ENCODE data around the gene ACAP2. TPM values are rescaled to one million over a fixed set of nuclear protein-coding genes. Genes with fewer than 3 reads are reported as not detected.

ACAP2 gene
- total and polyA plus RNA-seq, 4 donors, result 4.5 to 28.5 (median 23.3) TPM

DNA sequence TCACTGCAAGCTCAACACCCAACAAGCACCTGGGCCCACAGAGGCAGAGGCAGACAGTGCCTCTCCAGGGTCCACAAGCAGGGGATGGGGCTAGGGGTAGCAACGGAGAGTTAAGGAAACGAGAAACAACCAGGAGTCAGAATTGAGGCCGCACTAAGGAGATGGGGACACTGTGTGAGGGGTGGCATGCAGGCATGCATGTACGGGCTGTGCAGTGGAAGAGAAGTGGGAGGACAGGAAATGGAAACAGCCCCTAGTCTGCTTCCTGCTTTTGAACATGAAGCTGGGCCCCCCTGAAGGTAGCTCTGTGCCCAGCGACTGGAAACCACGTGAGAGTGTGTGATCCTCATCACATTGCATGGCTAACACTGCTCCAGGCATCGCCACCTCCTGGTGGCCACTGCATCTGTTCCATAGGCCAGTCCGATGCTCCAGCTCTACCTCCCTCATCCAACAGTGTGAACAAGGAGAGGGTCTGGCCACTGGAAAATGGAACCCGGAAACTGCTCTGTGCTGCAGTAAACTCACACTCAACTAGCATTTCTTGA lies 215.8 kb downstream of the ACAP2 start:
- Histone ChIP-seq H3K9ac (ENCODE audit: low read depth in 1 of 2, low read length in 2 of 2) (no peak overlapping the region), H3K27me3 (ENCODE audit: control insufficient read depth in 4 of 4, insufficient read depth in 4 of 4, low read length in 3 of 4) (no peaks in the 10 kb centered on the region), H3K36me3 (ENCODE audit: control insufficient read depth in 4 of 4, insufficient read depth in 3 of 4, low read depth in 1 of 4, low read length in 3 of 4) (no peaks in the 10 kb centered on the region), H3K4me3 (ENCODE audit: low read depth in 1 of 3, low read length in 3 of 3) (no peak overlapping the region), H3K9me3 (ENCODE audit: control insufficient read depth in 4 of 4, low read length in 3 of 4) (no peaks in the 10 kb centered on the region), H3K27ac (ENCODE audit: low read depth in 1 of 2, low read length in 2 of 2) (no peak overlapping the region), H3K4me1 (ENCODE audit: control insufficient read depth in 4 of 4, insufficient read depth in 4 of 4, low read length in 3 of 4) (no peaks in the 10 kb centered on the region)
- TF ChIP-seq RAD21 (IDR thresholded peaks at IDR 0.05), result peak in 1 of 2 donors; percentile 39
- TF ChIP-seq GABPA (IDR thresholded peaks at IDR 0.05 in 1 of 2, conservative IDR thresholded peaks at IDR 0.05 in 1 of 2), result no peak
- no peak for TF ChIP-seq FOXA1 (IDR thresholded peaks at IDR 0.05)
- no peak for DNase-seq (ENCODE audit: low spot score)
- 78% methylated on average over 9 of the region's 9 CpGs for WGBS

DNA sequence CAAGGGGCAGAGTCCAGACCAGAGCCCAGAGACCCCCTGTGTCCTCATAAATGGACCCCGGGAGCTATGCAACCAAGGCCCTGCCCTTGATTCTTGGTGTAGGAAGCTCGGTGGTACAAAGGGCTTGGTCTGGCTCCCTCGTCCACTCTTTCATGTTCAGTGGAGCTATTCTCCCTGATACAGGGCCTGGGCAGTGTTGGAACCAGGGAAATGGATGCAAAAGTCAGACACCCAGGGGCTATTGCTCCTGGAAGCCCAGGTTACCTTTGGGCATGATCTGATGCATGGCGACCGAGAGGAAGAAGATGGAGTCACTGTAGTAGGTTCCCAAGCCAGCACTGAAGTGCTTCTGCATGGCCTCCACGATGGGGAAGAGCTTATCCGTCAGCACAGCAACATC lies 216.4 kb downstream of the ACAP2 start:
- peaks cover 0 to 1% (median 0%) of the 10 kb centered on the region in 4 donors for H3K4me1 ChIP-seq (ENCODE audit: control insufficient read depth in 4 of 4, insufficient read depth in 4 of 4, low read length in 3 of 4)
- no peak for DNase-seq (ENCODE audit: low spot score)
- H3K27me3 ChIP-seq (ENCODE audit: control insufficient read depth in 4 of 4, insufficient read depth in 4 of 4, low read length in 3 of 4), result no peaks in the 10 kb centered on the region
- no peak overlapping the region for H3K9ac ChIP-seq (ENCODE audit: low read depth in 1 of 2, low read length in 2 of 2)
- no peaks in the 10 kb centered on the region for H3K36me3 ChIP-seq (ENCODE audit: control insufficient read depth in 4 of 4, insufficient read depth in 3 of 4, low read depth in 1 of 4, low read length in 3 of 4)
- WGBS, result 96% methylated on average over 7 of the region's 7 CpGs
- no peaks in the 10 kb centered on the region for H3K9me3 ChIP-seq (ENCODE audit: control insufficient read depth in 4 of 4, low read length in 3 of 4)
- TF ChIP-seq, protein P1, sequence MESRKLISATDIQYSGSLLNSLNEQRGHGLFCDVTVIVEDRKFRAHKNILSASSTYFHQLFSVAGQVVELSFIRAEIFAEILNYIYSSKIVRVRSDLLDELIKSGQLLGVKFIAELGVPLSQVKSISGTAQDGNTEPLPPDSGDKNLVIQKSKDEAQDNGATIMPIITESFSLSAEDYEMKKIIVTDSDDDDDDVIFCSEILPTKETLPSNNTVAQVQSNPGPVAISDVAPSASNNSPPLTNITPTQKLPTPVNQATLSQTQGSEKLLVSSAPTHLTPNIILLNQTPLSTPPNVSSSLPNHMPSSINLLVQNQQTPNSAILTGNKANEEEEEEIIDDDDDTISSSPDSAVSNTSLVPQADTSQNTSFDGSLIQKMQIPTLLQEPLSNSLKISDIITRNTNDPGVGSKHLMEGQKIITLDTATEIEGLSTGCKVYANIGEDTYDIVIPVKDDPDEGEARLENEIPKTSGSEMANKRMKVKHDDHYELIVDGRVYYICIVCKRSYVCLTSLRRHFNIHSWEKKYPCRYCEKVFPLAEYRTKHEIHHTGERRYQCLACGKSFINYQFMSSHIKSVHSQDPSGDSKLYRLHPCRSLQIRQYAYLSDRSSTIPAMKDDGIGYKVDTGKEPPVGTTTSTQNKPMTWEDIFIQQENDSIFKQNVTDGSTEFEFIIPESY (IDR thresholded peaks at IDR 0.05), result no peak
- TF ChIP-seq, protein P2, sequence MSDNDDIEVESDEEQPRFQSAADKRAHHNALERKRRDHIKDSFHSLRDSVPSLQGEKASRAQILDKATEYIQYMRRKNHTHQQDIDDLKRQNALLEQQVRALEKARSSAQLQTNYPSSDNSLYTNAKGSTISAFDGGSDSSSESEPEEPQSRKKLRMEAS (IDR thresholded peaks at IDR 0.05), result no peak
- no peak for TF ChIP-seq JUND (IDR thresholded peaks at IDR 0.05)
- TF ChIP-seq, protein P3, sequence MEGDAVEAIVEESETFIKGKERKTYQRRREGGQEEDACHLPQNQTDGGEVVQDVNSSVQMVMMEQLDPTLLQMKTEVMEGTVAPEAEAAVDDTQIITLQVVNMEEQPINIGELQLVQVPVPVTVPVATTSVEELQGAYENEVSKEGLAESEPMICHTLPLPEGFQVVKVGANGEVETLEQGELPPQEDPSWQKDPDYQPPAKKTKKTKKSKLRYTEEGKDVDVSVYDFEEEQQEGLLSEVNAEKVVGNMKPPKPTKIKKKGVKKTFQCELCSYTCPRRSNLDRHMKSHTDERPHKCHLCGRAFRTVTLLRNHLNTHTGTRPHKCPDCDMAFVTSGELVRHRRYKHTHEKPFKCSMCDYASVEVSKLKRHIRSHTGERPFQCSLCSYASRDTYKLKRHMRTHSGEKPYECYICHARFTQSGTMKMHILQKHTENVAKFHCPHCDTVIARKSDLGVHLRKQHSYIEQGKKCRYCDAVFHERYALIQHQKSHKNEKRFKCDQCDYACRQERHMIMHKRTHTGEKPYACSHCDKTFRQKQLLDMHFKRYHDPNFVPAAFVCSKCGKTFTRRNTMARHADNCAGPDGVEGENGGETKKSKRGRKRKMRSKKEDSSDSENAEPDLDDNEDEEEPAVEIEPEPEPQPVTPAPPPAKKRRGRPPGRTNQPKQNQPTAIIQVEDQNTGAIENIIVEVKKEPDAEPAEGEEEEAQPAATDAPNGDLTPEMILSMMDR (IDR thresholded peaks at IDR 0.05; ENCODE audit: low read depth, low read length, missing input control), result no peak
- no peak for TF ChIP-seq HNF4G (IDR thresholded peaks at IDR 0.05)
- TF ChIP-seq RAD21 (IDR thresholded peaks at IDR 0.05), result no peak
- no peak for TF ChIP-seq FOXA1 (IDR thresholded peaks at IDR 0.05)
- no peak for TF ChIP-seq GABPA (IDR thresholded peaks at IDR 0.05 in 1 of 2, conservative IDR thresholded peaks at IDR 0.05 in 1 of 2)
- TF ChIP-seq, protein P4, sequence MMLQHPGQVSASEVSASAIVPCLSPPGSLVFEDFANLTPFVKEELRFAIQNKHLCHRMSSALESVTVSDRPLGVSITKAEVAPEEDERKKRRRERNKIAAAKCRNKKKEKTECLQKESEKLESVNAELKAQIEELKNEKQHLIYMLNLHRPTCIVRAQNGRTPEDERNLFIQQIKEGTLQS (IDR thresholded peaks at IDR 0.05), result no peak
- TF ChIP-seq TAF1 (conservative IDR thresholded peaks at IDR 0.05), result no peak
- no peak for TF ChIP-seq NR2F2 (IDR thresholded peaks at IDR 0.05)
- no peak for TF ChIP-seq EGR1 (IDR thresholded peaks at IDR 0.05; ENCODE audit: low read depth in 2 of 2)
- TF ChIP-seq, protein P5, sequence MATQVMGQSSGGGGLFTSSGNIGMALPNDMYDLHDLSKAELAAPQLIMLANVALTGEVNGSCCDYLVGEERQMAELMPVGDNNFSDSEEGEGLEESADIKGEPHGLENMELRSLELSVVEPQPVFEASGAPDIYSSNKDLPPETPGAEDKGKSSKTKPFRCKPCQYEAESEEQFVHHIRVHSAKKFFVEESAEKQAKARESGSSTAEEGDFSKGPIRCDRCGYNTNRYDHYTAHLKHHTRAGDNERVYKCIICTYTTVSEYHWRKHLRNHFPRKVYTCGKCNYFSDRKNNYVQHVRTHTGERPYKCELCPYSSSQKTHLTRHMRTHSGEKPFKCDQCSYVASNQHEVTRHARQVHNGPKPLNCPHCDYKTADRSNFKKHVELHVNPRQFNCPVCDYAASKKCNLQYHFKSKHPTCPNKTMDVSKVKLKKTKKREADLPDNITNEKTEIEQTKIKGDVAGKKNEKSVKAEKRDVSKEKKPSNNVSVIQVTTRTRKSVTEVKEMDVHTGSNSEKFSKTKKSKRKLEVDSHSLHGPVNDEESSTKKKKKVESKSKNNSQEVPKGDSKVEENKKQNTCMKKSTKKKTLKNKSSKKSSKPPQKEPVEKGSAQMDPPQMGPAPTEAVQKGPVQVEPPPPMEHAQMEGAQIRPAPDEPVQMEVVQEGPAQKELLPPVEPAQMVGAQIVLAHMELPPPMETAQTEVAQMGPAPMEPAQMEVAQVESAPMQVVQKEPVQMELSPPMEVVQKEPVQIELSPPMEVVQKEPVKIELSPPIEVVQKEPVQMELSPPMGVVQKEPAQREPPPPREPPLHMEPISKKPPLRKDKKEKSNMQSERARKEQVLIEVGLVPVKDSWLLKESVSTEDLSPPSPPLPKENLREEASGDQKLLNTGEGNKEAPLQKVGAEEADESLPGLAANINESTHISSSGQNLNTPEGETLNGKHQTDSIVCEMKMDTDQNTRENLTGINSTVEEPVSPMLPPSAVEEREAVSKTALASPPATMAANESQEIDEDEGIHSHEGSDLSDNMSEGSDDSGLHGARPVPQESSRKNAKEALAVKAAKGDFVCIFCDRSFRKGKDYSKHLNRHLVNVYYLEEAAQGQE (IDR thresholded peaks at IDR 0.05), result no peak
- no peak for TF ChIP-seq YY1 (IDR thresholded peaks at IDR 0.05)
- no peak overlapping the region for H3K27ac ChIP-seq (ENCODE audit: low read depth in 1 of 2, low read length in 2 of 2)
- H3K4me3 ChIP-seq (ENCODE audit: low read depth in 1 of 3, low read length in 3 of 3), result no peak overlapping the region

Data from liver (tissue), 9 donors.